Breast epithelium (tissue), 4 donors: ENCODE measurements around the gene HSPA1A. TPM values are rescaled to one million over a fixed set of nuclear protein-coding genes. Genes with fewer than 3 reads are reported as not detected.
"Not testable (repeated sequence)": the region's sequence is repeated elsewhere in the genome, so short reads cannot be mapped to it uniquely, and the experiment has no call there.

Experiments
- DNase-seq, 2 donors: peaks; one replicate each; pipeline ENCODE4 v3.0.0-alpha.2; 2019; ENCODE audit warnings: low spot score in 2 of 2
- H3K27ac ChIP-seq, 2 donors: fragments of 200-600 bp; sonication (generic) in 1 of 2; one replicate each; pipeline ENCODE4 v1.5.1; 2016 to 2019; ENCODE audit warnings: mild to moderate bottlenecking in 1 of 2
- H3K27me3 ChIP-seq, 2 donors: fragments of 200-600 bp; sonication (generic) in 1 of 2; one replicate each; pipeline versions ENCODE4 v1.5.1 to v1.6.0; 2017 to 2019; ENCODE audit warnings: control low read depth in 1 of 2, mild to moderate bottlenecking in 1 of 2
- H3K36me3 ChIP-seq: fragments of 200-600 bp; one replicate; pipeline ENCODE4 v1.5.1; 2019
- H3K4me1 ChIP-seq, 2 donors: fragments of 200-600 bp; sonication (generic); one replicate each; pipeline ENCODE4 v1.5.1; 2016 to 2019; ENCODE audit warnings: control low read depth in 1 of 2
- H3K4me3 ChIP-seq, 3 donors: fragments of 200-600 bp; sonication (generic); 1 replicate in 2 of 3; 2 replicates in 1 of 3; pipeline ENCODE4 v1.5.1; 2016 to 2019; ENCODE audit warnings: mild to moderate bottlenecking in 3 of 3, moderate library complexity in 2 of 3
- H3K9me3 ChIP-seq, 2 donors: fragments of 200-600 bp; sonication (generic) in 1 of 2; one replicate each; pipeline ENCODE4 v1.5.1; 2016 to 2019; ENCODE audit warnings: control low read depth in 1 of 2
- CTCF ChIP-seq, 3 donors: fragments of 450-650 bp; IDR thresholded peaks; one replicate each; pipeline ENCODE4 v1.5.1; 2016 to 2017; ENCODE audit warnings: antibody characterized with exemption in 3 of 3, mild to moderate bottlenecking in 3 of 3, moderate library complexity in 3 of 3
- POLR2A ChIP-seq: fragments of 450-650 bp; IDR thresholded peaks from one replicate; pipeline ENCODE4 v1.6.1; 2016; ENCODE audit warnings: antibody characterized with exemption, mild to moderate bottlenecking, moderate library complexity
- POLR2AphosphoS5 ChIP-seq, 3 donors: sonication (generic); formaldehyde crosslinking; IDR thresholded peaks; one replicate each; pipeline ENCODE4 v1.6.1; 2017; ENCODE audit warnings: antibody characterized with exemption in 3 of 3
- intact Hi-C: fragments of 100-400 bp; cut with DNase I; formaldehyde crosslinking; loops from one replicate; pipeline ENCODE4 v1.15.1; 2023; ENCODE audit warnings: low total_unique reads
- total RNA-seq, 3 donors: library from RNA; depleted of rRNA; stranded (reverse); fragments of >200 nt; gene quantifications; one replicate each; pipeline ENCODE4 v1.1.0, GENCODE V29; 2016

HSPA1A gene
- total RNA-seq, 3 donors from 2014 or later, result 136 to 459 (median 202) TPM

- H3K36me3 ChIP-seq, result no peaks in the 10 kb centered on the region
- H3K4me1 ChIP-seq, result peaks cover 0 to 10% of the 10 kb centered on the region in 2 donors
- no peaks in the 10 kb centered on the region for H3K27me3 ChIP-seq
- intact Hi-C loops, result no loop called here
- H3K9me3 ChIP-seq, result no peaks in the 10 kb centered on the region
- peak overlapping the region; percentile 60 to 92 (median 71) for H3K4me3 ChIP-seq
- TF ChIP-seq CTCF (IDR thresholded peaks at IDR 0.05) (no peak), POLR2A (no peak), POLR2AphosphoS5 (IDR thresholded peaks at IDR 0.05) (no peak)
- DNase-seq, result no peak
- peak overlapping the region; percentile 95 to 98 for H3K27ac ChIP-seq
Observed at GRCh38 chr6:31805939-31806469, 9.3 kb upstream of the HSPA1A start.

GRCh38 chr6:31806470-31807272 lies 8.7 kb upstream of the HSPA1A start, which contains the start of gene LSM2:
LSM2 (minus strand) TSS chr6:31806966; CDS start chr6:31806757, 209 bp downstream.
- no peaks in the 10 kb centered on the region for H3K36me3 ChIP-seq
- intact Hi-C loops, result no loop called here
- peak within 1 kb of the TSS; percentile 95 to 98 for H3K27ac ChIP-seq
- peak; percentile 96 to 97 for DNase-seq
- H3K9me3 ChIP-seq, result no peaks in the 10 kb centered on the region
- H3K4me3 ChIP-seq, result peak within 1 kb of the TSS; percentile 60 to 92 (median 71)
- H3K4me1 ChIP-seq, result peaks cover 0 to 10% of the 10 kb centered on the region in 2 donors
- H3K27me3 ChIP-seq, result no peaks in the 10 kb centered on the region
- TF ChIP-seq POLR2AphosphoS5 (IDR thresholded peaks at IDR 0.05), result peak; percentile 88 to 90 (median 89)
- TF ChIP-seq POLR2A, result peak; percentile 45
- peak in 2 of 3 donors; percentile 7 to 23 for TF ChIP-seq CTCF (IDR thresholded peaks at IDR 0.05)

- H3K4me3 ChIP-seq, result not testable (repeated sequence)
Observed at GRCh38 chr6:31808599-31808998, 6.7 kb upstream of the HSPA1A start.

GRCh38 chr6:31811645-31812044 lies 3.7 kb upstream of the HSPA1A start:
- Histone ChIP-seq H3K4me1 (peaks cover 0 to 5% of the 10 kb centered on the region in 2 donors), H3K27me3 (no peaks in the 10 kb centered on the region), H3K9me3 (no peaks in the 10 kb centered on the region), H3K36me3 (no peaks in the 10 kb centered on the region), H3K27ac (no peak overlapping the region), H3K4me3 (no peak overlapping the region)
- TF ChIP-seq POLR2A (no peak), POLR2AphosphoS5 (IDR thresholded peaks at IDR 0.05) (no peak), CTCF (IDR thresholded peaks at IDR 0.05) (no peak)
- intact Hi-C loops, result no loop called here
- DNase-seq, result no peak

More at GRCh38 chr6:31808599-31808998, 6.7 kb upstream of the HSPA1A start:
- H3K27me3 ChIP-seq, DNase-seq, intact Hi-C loops, H3K4me1 ChIP-seq, H3K9me3 ChIP-seq, H3K36me3 ChIP-seq, H3K27ac ChIP-seq: not testable (repeated sequence)

GRCh38 chr6:31813465-31813849 lies 1.9 kb upstream of the HSPA1A start:
- TF ChIP-seq CTCF (IDR thresholded peaks at IDR 0.05) (no peak), POLR2AphosphoS5 (IDR thresholded peaks at IDR 0.05) (no peak), POLR2A (no peak)
- DNase-seq, result no peak
- peak overlapping the region; percentile 99 to 100 for H3K27ac ChIP-seq
- H3K27me3 ChIP-seq, result no peaks in the 10 kb centered on the region
- intact Hi-C loops, result no loop called here
- H3K4me1 ChIP-seq, result peaks cover 0 to 5% of the 10 kb centered on the region in 2 donors
- H3K9me3 ChIP-seq, result no peaks in the 10 kb centered on the region
- no peaks in the 10 kb centered on the region for H3K36me3 ChIP-seq
- H3K4me3 ChIP-seq, result peak overlapping the region in 2 of 3 donors; percentile 64 to 75
